OCI-LY7 (cell line): Measurements from ENCODE around the gene SPAG16. TPM values are rescaled to one million over a fixed set of nuclear protein-coding genes. Genes with fewer than 3 reads are reported as not detected.
"Not testable (repeated sequence)": the region's sequence is repeated elsewhere in the genome, so short reads cannot be mapped to it uniquely, and the experiment has no call there.

ENCODE experiments used
- BruUV-seq: library from RNA; stranded (reverse); fragments of 400-500 nt; replicated peaks from 2 replicates; lab custom pipeline; 2021; lab: Mats Ljungman, UMichigan
- CTCF ChIA-PET: fragments of 300-600 bp; sonication (Branson Sonifier 250); formaldehyde crosslinking; loops from one replicate; lab custom pipeline; 2022; ENCODE audit warnings: antibody characterized with exemption; ENCODE audit not compliant: unreplicated experiment; lab: Charles Lee
- POLR2A ChIA-PET: fragments of 300-600 bp; sonication (Branson Sonifier 250); formaldehyde crosslinking; loops from one replicate; lab custom pipeline; 2022; ENCODE audit warnings: antibody characterized with exemption; lab: Charles Lee
- DNase-seq: peaks from one replicate; pipeline ENCODE4 v3.0.0-alpha.2; 2015; ENCODE audit warnings: low spot score
- H2AFZ ChIP-seq: fragments of 200-600 bp; sonication (generic), shearing (Covaris generic); 2 replicates; pipeline ENCODE4 v1.6.1; 2014; ENCODE audit warnings: mild to moderate bottlenecking, antibody characterized with exemption, low read length, moderate library complexity
- H3K27ac ChIP-seq: fragments of 200-600 bp; sonication (generic); 2 replicates; pipeline ENCODE4 v1.5.1; 2014; ENCODE audit warnings: mixed run types, low read depth, mild to moderate bottlenecking, moderate library complexity, low read length, inconsistent platforms; ENCODE audit not compliant: poor library complexity, severe bottlenecking
- H3K36me3 ChIP-seq: fragments of 200-600 bp; sonication (generic); 2 replicates; pipeline ENCODE4 v1.6.1; 2014; ENCODE audit warnings: mild to moderate bottlenecking, antibody characterized with exemption, low read length, moderate library complexity, mixed read lengths; ENCODE audit not compliant: insufficient read depth
- H3K4me1 ChIP-seq: fragments of 200-600 bp; sonication (generic); 2 replicates; pipeline ENCODE4 v1.5.1; 2014; ENCODE audit warnings: mild to moderate bottlenecking, low read length; ENCODE audit not compliant: insufficient read depth, poor library complexity, severe bottlenecking
- H3K4me2 ChIP-seq: fragments of 200-600 bp; sonication (generic); 2 replicates; pipeline ENCODE4 v1.6.1; 2014; ENCODE audit warnings: mild to moderate bottlenecking, low read length
- H3K4me3 ChIP-seq: fragments of 200-600 bp; sonication (generic); 2 replicates; pipeline ENCODE4 v1.5.1; 2014; ENCODE audit warnings: mild to moderate bottlenecking, low read depth, low read length; ENCODE audit not compliant: poor library complexity, severe bottlenecking
- H3K79me2 ChIP-seq: fragments of 200-600 bp; sonication (generic); 2 replicates; pipeline ENCODE4 v1.6.1; 2016; ENCODE audit warnings: low read depth, mild to moderate bottlenecking, low read length, moderate library complexity, mixed read lengths; ENCODE audit not compliant: insufficient read depth
- H3K9me2 ChIP-seq: fragments of 200-600 bp; sonication (generic); 2 replicates; pipeline ENCODE4 v1.6.1; 2016; ENCODE audit warnings: mild to moderate bottlenecking, low read length, mixed read lengths; ENCODE audit not compliant: insufficient read depth
- H3K9me3 ChIP-seq: fragments of 200-600 bp; sonication (generic); 2 replicates; pipeline ENCODE4 v1.6.1; 2014; ENCODE audit warnings: mild to moderate bottlenecking, mixed run types, low read length, mixed read lengths
- H4K20me1 ChIP-seq: fragments of 200-600 bp; sonication (generic); 2 replicates; pipeline ENCODE4 v1.6.1; 2014; ENCODE audit warnings: mild to moderate bottlenecking, antibody characterized with exemption, low read length, moderate library complexity, mixed read lengths; ENCODE audit not compliant: insufficient read depth
- EZH2phosphoT487 ChIP-seq: fragments of 200-600 bp; sonication (generic); IDR thresholded peaks from 2 replicates; pipeline ENCODE4 v1.6.1; 2018; ENCODE audit warnings: low read depth, borderline replicate concordance, mild to moderate bottlenecking, mixed run types, antibody characterized with exemption, low read length, moderate library complexity, mixed read lengths
- intact Hi-C: fragments of 100-400 bp; cut with micrococcal nuclease; formaldehyde crosslinking; loops from one replicate; pipeline ENCODE4 v1.10.0; 2022; ENCODE audit not compliant: unreplicated experiment
- total RNA-seq, 2 experiments: library from RNA; depleted of rRNA in 1 of 2; stranded (reverse); fragments of >200 nt in 1 of 2; shearing (Covaris generic) in 1 of 2; gene quantifications; 2 replicates each; pipeline ENCODE4 v1.2.3, GENCODE V29; 2014 to 2022
- TF ChIP-seq, protein P1 (sequence below): fragments of 200-600 bp; sonication (generic); conservative IDR thresholded peaks from 2 replicates; pipeline ENCODE4 v1.5.1; 2014; ENCODE audit warnings: mild to moderate bottlenecking, antibody characterized with exemption, low read length, moderate library complexity, mixed read lengths

The SPAG16 gene
- total RNA-seq, 2 experiments from 2014 or later: 22.1 to 24.2 TPM

GRCh38 chr2:213275265-213275664, 9.0 kb upstream of the SPAG16 start:
- H2AFZ ChIP-seq: no peak overlapping the region; the same call in 1 of the 2 replicates
- ChIA-PET CTCF (no interaction called here), POLR2A (interaction anchor here (0.6 to 2.5 kb wide), 2 partner anchors 8 to 884 kb away, joined by 3 to 12 read pairs; partner anchors contain the start of gene SPAG16)
- no peaks in the 10 kb centered on the region for H4K20me1 ChIP-seq
- intact Hi-C loops: no loop called here
- H3K36me3 ChIP-seq: no peaks in the 10 kb centered on the region; the same call in 1 of the 2 replicates
- H3K9me2 ChIP-seq: no peaks in the 10 kb centered on the region; the same call in 1 of the 2 replicates
- no peak overlapping the region for H3K27ac ChIP-seq
- no peaks in the 10 kb centered on the region for H3K4me1 ChIP-seq
- no TSS peak for BruUV-seq
- no peak overlapping the region for H3K4me2 ChIP-seq
- no peak overlapping the region for H3K4me3 ChIP-seq
- H3K9me3 ChIP-seq: no peaks in the 10 kb centered on the region
- no peak for TF ChIP-seq EZH2phosphoT487
- TF ChIP-seq, protein P1, sequence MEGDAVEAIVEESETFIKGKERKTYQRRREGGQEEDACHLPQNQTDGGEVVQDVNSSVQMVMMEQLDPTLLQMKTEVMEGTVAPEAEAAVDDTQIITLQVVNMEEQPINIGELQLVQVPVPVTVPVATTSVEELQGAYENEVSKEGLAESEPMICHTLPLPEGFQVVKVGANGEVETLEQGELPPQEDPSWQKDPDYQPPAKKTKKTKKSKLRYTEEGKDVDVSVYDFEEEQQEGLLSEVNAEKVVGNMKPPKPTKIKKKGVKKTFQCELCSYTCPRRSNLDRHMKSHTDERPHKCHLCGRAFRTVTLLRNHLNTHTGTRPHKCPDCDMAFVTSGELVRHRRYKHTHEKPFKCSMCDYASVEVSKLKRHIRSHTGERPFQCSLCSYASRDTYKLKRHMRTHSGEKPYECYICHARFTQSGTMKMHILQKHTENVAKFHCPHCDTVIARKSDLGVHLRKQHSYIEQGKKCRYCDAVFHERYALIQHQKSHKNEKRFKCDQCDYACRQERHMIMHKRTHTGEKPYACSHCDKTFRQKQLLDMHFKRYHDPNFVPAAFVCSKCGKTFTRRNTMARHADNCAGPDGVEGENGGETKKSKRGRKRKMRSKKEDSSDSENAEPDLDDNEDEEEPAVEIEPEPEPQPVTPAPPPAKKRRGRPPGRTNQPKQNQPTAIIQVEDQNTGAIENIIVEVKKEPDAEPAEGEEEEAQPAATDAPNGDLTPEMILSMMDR: no peak
- no peak for DNase-seq
- H3K79me2 ChIP-seq: no peaks in the 10 kb centered on the region

- POLR2A ChIA-PET: interaction anchor here (0.6 kb wide), 1 partner anchor 786 kb away, joined by 3 read pairs; no protein-coding TSS in a partner anchor
- H3K4me3 ChIP-seq, H3K4me2 ChIP-seq, H3K4me1 ChIP-seq, H3K36me3 ChIP-seq, BruUV-seq, CTCF ChIA-PET, DNase-seq, H3K27ac ChIP-seq, H2AFZ ChIP-seq, H4K20me1 ChIP-seq, H3K79me2 ChIP-seq, H3K9me3 ChIP-seq, H3K9me2 ChIP-seq, intact Hi-C loops: not testable (repeated sequence)
Observed at GRCh38 chr2:213277134-213277533, 7.1 kb upstream of the SPAG16 start.

GRCh38 chr2:213279116-213279620, 5.1 kb upstream of the SPAG16 start:
- no TSS peak for BruUV-seq
- ChIA-PET CTCF (interaction anchor here (0.7 kb wide), 1 partner anchor 956 kb away, joined by 3 read pairs; no protein-coding TSS in a partner anchor), POLR2A (interaction anchor here (0.7 to 1.5 kb wide), 3 partner anchors 8 to 17 kb away, joined by 3 to 5 read pairs (median 4); no protein-coding TSS in a partner anchor)
- no peaks in the 10 kb centered on the region for H3K9me3 ChIP-seq
- peaks cover 11% of the 10 kb centered on the region for H3K4me1 ChIP-seq
- H3K4me2 ChIP-seq: no peak overlapping the region
- H3K79me2 ChIP-seq: no peaks in the 10 kb centered on the region
- H3K9me2 ChIP-seq: no peaks in the 10 kb centered on the region
- no peaks in the 10 kb centered on the region; the same call in 1 of the 2 replicates for H3K36me3 ChIP-seq
- TF ChIP-seq, protein P1: no peak
- TF ChIP-seq EZH2phosphoT487: no peak
- H2AFZ ChIP-seq: no peak overlapping the region
- intact Hi-C loops: no loop called here
- no peak overlapping the region for H3K27ac ChIP-seq
- no peak for DNase-seq
- no peaks in the 10 kb centered on the region for H4K20me1 ChIP-seq
- no peak overlapping the region for H3K4me3 ChIP-seq
